EL (cell line): ENCODE results near the gene ARCN1.
"Not testable (repeated sequence)": the region's sequence is repeated elsewhere in the genome, so short reads cannot be mapped to it uniquely, and the experiment has no call there.

Source experiments
- DNase-seq: peaks from one replicate; pipeline ENCODE4 v3.0.0-alpha.2; 2016

Gene ARCN1

DNA sequence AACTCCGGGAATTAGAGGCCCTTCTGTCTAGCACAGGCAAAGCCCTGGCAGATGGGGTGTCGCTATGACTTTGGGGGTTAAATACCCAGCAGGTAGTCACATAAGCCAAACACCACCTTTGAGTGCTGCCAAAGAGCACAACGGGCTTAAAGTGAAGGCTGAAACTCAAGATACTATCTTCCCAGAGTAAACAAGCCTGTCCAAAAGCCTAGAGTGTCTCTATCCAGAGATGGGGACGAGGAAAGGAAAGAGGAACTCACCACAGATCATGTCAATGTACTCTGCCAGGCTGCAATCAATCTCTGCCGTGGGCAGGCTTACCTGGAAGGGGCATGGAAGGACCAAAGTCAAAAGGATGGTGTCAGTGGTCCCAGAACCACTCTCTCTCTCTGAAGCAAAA is 26.7 kb upstream of the ARCN1 start:
- no peak for DNase-seq

DNA sequence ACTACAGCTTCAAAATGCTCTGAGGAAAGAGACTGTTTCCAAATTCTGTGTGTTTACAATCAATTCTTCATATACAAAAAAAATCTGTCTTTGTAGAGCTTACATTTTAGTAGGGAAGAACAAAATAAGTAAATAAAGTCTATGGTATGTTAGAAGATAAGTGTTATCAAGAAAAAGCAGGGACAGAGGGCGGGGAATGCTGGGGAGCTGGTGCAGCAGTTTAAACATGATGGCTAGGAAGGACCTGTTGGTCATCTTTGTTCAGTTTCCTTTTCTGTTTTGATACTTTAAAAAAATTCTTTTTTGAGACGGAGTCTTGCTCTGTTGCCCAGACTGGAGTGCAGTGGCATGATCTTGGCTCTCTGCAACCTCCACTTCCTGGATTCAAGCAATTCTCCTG is 25.1 kb upstream of the ARCN1 start:
- no peak for DNase-seq

DNA sequence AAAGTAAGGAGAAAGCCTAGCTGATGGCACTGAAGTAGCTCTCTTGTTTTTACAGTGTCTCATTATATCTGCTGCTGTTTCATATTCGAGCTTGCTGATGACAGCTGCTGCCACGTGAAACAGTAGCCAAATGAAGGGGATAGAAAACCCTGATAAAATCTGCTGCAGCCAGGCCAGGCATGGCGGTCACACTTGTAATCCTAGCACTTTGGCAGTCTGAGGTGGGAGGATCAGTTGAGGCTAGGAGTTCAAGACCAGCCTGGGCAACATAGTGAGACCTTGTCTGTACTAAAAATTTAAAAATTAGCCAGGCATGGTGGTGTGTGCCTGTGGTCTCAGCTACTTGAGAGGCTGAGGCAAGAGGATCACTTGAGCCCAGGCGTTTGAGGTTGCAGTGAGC is 19.9 kb upstream of the ARCN1 start:
- no peak for DNase-seq

DNA sequence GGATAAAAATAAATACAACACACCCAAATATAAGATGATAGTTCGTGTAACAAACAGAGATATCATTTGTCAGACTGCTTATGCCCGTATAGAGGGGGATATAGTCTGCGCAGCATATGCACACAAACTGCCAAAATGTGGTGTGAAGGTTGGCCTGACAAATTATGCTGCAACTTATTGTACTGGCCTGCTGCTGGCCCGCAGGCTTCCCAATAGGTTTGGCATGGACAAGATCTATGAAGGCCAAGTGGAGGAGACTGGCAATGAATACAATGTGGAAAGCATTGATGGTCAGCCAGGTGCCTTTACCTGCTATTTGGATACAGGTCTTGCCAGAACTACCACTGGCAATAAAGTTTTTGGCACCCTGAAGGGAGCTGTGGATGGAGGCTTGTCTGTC is 11.4 kb upstream of the ARCN1 start:
- DNase-seq = no peak

DNA sequence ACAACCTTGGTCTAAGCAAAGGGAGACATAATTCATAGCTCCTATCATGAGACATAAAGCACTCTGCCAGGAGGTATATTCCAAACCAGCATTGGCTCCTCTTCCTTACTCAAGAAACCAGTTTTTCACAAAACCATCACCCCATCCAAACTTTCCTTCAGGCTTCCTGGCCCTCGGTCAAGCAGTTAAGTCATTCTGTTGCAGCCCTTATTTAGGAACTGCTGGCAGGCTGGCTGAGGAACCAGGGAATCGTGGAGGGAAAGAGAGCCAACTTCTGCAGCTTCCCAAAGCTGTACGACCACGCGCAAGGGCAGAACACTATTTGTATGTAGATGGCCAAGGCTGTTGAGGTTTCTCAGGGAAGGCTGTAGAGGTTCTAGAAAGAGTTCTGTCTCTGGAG is 7.2 kb upstream of the ARCN1 start:
- DNase-seq = peak; percentile 6

DNA sequence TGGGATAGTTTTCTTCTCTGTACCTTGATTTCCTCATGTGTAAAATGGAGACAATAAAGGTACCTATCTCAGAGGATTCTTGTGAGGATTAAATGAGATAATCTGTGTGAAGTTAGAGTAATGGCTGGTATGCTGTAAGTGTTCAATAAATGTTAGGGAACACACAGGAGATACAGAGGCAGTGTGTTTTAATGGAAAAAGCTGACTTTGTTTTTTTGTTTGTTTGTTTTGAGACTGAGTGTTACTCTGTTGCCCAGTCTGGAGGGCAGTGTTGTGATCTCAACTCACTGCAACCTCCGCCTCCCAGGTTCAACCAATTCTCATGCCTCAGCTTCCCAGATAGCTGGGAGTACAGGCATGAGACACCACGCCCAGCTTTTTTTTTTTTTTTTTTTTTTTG is 2.5 kb upstream of the ARCN1 start:
- DNase-seq = no peak

DNA sequence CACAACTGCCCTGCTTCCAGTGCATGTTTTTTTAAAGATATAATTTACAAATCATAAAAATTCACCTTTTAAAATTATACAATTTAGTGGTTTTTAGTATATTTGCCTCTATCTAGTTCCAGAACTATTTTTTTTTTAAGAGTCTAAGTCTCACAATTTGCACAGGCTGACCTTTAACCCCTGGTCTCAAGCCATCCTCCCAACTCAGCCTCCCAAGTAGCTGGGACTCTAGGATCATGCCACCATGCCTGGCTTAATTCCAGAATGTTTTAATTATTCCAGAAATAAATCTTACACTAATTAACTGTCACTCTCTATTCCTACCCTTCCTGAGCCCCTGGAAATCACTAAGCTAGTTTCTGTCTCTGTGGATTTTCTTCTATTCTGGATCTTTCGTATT is 1.4 kb upstream of the ARCN1 start:
- no peak for DNase-seq

DNA sequence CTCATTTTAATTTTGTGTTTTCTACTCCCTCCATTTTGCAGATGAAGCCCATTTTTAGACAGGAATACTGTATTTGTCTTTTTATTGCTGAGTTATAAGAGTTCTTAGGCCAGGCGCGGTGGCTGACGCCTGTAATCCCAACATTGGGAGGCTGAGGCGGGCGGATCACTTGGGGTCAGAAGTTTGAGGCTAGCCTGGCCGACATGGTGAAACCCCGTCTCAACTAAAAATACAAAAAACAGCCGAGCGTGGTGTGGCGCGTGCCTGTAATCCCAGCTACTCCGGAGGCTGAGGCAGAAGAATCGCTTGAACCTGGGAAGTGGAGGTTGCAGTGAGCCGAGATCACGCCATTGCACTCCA is 528 bp upstream of the ARCN1 start:
- peak; percentile 16 for DNase-seq

DNA sequence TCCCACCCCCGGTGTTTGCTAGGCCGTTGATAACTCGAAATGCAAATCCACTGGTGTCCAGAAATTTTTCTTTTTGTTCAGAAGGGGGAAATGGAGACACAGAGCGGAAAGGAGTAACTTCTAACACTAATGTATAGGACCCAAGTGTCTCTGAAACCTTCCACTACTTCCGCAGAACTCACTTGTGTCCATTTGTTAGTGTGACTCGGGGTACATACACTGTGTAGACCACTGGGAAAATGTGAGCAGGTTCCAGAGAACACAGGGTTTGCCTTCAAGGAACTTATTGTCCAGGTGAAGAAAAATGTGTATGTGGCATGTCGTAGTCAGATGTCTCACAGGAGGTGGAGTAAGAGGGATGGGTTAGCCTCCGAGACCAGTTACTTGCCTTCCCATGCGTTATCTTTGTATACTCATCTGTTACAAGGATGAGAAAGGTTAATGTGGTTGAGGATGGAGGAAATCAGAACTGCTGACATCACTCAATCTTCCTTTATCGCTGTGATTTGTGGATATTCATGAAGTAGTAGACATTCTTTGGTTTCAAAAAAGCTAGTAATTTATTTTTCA is 857 bp downstream of the ARCN1 start:
- peak; percentile 55 for DNase-seq

DNA sequence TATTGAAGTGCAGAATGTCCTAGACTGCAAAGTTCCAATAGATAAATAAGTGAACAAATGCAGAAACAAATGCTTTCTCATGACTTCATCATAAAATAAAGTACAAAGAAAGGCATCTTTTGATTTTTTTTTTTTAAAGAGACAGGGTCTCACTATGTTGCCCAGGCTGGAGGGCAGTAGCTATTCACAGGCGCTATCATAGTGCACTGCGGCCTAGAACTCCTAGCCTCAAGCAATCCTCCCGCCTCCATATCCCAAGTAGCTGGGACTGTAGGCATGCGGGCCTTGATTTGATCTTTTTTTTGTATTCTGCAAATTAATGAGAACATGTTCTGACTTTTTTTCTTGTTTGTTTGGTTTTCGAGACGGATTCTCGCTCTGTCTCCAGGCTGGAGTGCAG is 2.4 kb downstream of the ARCN1 start:
- peak; percentile 13 for DNase-seq

DNA sequence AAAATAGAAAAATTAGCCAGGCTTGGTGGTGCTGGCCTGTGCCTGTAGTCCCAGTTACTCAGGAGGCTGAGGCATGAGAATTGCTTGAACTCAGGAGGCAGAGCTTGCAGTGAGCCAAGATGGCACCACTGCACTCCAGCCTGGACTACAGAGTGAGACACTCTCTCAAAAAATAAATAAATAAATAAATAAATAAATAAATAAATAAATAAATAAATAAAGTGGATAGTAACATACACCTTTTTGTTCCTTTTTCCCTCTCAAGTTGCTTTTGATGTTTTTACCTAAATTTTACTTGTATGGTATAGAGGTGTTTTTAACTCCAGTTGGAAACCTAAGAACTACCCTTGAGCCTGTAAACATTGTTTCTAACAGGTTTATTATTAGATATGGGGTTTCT is 5.8 kb downstream of the ARCN1 start:
- not testable (repeated sequence) for DNase-seq

DNA sequence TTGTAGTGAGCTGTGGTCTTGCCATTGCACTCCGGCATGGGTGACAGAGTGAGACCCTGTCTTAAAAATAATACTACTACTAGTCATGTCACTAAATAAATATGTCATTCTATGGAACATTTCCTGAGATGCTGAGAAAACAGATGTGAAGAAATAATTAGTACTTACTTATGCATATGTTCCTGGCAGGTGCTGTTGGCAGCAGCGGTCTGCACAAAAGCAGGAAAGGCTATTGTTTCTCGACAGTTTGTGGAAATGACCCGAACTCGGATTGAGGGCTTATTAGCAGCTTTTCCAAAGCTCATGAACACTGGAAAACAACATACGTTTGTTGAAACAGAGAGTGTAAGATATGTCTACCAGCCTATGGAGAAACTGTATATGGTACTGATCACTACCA is 8.8 kb downstream of the ARCN1 start:
- no peak for DNase-seq

DNA sequence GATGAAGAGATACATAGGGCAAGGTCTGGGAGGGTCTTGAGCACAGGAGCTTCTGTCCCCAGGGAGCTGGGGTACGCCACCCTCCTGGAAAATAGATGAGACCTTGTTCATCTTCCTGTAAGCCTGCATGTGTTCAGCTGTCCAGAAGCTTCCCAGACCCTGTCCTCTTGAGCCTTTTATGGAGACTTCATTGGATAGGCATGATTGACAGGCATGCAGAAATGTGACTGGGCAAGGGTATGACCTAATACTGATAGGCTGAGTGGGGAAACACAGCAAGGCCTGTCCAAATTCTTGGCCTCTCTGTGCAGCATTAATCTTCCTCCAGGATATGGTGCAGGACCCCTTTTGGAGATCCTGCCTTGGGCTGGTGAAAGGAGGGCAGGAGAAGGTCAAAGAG is 15.7 kb downstream of the ARCN1 start:
- DNase-seq = no peak

DNA sequence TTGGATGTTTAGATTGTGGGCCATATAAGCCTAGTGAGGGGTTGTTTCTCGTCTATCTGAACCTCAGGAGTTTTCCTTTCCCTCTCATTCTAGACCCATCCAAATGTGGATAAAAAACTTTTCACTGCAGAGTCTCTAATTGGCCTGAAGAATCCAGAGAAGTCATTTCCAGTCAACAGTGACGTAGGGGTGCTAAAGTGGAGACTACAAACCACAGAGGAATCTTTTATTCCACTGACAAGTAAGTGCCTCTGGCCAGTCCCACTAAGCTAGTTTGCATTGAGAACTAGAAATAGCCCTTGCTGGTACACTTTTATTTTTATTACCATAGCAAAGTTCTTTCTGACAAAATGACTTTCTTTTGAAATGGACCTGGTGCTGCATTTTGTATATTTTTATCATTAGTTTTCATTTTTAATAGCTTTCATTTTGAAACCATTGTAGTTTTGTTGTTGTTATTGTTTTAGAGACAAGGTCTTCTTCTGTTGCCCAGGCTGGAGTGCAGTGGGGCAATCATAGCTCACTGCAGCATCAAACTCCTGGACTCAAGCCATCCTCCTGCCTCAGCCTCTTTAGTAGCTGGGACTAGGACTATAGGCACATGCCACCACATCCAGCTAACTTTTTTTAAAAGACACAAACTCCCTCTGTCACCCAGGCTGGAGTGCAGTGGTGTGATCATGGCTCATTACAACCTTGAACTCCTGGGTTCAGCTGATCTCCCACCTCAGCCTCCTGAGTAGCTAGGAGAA is 20.6 kb downstream of the ARCN1 start:
- no peak for DNase-seq

DNA sequence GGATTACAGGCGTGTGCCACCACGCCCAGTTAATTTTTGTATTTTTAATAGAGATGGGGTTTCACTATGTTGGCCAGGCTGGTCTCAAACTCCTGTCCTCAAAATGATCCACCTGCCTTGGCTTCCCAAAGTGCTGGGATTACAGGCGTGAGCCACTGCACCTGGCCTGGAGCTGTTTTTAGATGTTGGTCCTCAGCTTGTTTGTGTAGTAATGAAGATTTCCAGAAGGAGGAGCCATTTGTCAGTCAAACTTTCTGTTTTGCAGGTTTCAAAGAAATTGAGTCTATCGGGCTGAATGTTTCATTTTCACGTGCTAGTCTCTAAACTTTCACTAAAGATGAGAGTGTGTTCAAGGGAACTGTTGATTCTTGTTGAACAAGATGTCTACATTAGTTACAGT is 22.8 kb downstream of the ARCN1 start:
- DNase-seq = peak; percentile 43

DNA sequence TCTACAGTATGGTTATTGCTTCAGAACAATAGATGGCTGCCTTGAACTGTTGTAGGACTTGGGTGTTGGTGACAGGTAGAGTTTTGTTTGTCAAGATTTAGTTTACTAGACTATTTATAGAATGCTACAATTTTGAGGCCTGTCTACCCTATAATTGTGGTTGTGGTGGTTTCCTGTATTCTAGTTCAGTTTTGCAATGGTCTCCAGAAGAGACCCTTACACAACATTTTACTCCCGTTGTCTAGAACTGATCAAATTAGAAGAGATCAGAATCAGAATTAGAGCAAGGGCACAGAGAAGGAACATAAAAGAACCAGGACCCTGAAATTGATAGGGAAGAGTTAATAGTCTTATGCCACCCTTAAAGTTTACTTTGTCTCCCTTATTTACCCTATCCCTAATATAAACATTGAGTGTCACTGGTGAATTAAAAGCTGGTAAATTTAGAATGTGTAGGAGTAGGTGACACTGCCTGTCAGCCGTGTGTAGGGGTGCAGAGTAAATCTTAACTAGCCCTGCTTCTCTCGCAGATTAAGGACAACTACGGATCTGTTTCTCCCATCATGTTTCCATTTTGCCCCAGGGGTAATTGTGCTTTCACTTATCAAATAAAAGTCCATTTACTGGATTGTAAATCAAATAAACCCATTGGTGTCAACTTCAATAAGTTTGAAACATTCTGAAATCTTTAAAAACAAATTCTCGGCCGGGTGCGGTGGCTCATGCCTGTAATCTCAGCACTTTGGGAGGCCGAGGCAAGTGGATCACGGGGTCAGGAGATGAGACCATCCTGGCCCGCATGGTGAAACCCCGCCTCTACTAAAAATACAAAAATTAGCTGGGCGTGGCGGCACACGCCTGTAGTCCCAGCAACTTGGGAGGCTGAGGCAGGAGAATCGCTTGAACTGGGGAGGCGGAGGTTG is 24.3 kb downstream of the ARCN1 start:
- no peak for DNase-seq

DNA sequence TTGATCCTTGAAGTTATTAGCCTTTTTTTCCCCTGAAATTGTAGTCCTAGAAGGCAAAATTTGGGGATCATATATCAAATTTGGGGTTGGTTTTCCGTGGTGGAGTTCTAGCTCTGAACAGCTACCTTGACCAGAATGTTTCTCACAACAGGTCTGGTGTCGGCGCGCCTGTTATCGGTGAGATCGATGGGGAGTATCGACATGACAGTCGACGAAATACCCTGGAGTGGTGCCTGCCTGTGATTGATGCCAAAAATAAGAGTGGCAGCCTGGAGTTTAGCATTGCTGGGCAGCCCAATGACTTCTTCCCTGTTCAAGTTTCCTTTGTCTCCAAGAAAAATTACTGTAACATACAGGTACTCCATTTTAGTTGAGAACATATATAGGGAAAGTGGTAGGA is 25.3 kb downstream of the ARCN1 start:
- no peak for DNase-seq

DNA sequence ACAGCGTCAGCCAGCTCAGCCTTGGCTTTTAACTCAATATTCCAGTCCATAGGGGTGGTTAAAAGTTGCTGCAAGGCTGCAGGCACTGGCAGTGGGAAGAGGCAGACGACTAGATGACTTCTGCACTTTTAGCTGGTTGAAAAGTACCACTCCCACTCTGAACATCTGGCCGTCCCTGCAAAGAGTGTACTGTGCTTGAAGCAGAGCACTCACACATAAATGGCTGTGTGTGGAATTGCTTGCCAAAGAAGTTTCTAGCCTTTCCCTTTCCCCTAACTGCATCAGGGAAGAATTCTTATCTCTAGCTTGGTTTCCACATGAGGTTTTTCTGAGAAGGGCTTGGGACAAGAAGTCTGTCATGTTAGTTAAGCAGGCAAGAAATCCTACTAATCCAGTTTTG is 30.1 kb downstream of the ARCN1 start:
- no peak for DNase-seq

DNA sequence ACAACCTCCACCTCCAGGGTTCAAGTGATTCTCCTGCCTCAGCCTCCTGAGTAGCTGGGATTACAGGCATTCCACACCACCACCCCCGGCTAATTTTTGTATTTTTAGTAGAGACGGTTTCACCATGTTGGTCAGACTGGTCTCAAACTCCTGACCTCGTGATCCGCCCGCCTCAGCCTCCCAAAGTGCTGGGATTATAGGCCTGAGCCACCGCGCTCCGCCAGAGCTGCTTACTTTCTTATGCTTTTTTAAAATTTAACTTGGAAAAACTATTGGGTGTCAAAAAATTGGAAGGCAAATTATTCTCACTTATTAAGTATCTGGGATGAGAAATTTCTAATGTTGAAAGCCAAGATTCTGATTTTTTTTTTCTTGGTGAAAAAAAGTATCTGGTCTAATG is 31.5 kb downstream of the ARCN1 start:
- not testable (repeated sequence) for DNase-seq

DNA sequence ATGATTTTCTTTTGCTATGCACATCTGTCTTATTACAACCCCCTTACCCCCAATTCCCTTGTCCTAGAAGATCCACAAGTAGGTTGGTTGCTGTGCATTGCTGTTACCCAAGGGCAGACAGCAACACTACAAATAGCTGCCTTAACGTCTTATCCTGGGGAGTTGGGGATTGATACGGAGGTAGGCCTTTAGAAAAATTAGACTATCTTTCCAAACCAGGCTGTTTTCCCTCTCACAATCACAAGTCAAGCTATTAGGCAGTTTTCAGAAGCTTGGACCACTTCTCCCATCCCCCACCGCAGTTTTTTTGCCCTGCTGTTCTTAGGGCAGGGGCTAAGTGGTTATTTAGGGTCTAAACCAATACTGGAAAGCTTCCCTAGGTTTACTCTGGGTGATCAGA is 32.4 kb downstream of the ARCN1 start:
- DNase-seq = no peak

DNA sequence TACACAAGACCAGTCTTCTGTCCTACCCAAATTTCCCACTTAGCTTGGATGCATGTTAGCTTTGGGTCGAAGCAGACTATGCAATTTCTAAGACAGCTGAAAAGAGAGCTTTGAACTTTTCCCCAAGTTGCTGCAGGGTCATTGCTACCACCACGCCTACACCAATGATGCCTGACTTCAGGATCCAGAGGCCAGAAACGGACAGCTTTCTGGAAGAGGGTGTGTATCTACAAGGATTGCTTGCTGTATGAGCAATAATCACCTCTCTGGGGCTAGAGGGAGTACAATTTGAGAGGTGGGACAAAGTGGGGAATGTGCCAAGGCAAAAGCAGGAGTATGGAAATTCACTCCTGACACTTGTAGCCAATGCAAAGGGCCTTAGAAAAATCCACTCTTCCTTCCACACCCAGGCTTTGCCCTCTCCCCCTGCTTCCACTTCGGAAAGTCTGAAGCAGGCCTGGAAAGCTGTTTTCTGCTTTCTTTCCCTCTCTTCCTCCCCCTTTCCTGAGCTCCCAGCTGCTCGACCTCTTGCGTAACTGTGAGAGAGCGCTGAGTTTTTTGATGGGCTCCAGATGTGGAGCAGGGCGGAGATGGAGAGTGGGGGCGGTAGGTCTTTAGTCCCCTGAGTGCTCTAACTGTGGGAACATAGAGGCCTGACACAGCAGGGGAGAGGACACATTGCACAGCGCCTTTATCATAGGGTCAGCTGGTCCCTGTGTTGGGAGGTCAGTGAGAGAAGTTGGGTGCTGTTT is 33.1 kb downstream of the ARCN1 start:
- peak; percentile 84 for DNase-seq

DNA sequence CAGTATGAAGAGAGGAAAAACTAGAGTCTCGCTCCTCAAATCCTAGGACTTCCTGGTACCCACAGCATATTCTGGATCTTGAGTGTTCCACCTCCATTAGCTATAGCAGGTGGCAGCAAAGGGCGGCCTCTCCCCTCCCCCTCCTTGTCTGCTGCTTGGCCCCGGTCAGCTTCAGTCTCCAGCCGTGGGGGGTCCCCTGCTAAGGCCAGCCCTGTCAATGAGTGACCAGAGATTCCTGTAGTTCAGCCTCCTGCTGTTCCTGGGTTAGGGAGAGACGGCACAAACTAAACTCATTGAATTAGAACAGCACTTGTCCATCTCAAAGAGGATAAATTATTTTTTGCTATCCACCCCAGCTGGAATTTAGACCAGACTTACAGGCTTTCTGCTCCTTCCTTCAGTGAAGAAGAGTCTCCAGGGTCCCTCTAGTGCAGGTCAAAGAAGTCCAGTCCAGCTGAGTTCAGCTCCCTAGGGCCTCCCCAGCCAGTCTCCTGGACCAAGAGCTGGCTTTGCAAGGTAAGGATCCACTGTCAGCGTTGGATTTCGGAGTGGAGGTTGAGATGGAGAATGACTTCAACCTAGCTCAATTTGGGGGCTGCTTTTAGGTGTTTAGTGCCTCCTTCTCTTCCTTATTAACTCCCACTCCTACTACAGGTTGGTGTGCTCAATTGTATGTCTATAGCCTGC is 34.1 kb downstream of the ARCN1 start:
- DNase-seq = no peak

DNA sequence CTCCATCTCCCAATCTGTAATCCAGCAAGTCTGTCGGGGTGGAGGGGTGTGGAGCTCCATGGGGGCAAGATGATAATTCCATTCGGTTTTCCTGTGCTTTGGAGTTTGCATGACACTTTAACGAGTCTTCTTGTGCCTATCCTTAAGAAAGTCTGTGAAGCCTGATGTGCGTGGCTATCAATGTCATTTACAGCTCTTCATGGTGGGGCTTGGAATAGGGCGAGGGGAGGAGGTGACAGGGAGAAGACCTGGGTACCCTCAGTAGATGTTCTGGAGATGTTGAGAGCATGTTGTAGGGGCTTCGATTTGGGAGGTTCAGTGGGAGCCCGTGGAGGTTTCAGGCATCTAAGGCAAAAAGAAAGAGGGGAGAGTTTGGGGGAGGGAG is 34.6 kb downstream of the ARCN1 start:
- no peak for DNase-seq
